ENCODE data around the gene SLC25A10.

The SLC25A10 gene

DNA sequence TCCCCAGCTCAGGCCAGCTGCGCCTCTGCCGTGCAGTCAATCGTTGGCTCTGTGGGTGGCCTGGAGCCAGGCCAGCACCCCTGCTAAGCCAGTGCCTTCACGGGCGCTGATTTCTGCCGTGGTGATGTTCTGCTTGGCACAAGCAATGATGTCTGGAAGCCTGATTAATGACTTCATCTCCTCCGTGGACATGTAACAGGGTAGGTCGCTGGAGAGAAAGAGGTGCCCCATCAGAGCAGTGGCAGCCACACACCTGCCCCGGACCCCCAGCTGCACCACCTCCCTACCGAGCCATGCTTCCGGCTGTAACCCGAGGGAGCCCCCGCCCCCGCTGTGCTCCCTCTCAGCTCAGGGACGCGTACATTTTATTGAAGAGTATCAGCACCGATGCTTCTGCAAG, 30.4 kb upstream of the SLC25A10 start:
- TF ChIP-seq CTCF (IDR thresholded peaks at IDR 0.05; ENCODE audit: low read depth, low read length): no peak
- no peak for DNase-seq (ENCODE audit: low read depth in 2 of 2)
- H3K4me3 ChIP-seq (replicated peaks in 1 of 2; ENCODE audit: low read depth in 2 of 2, low read length in 2 of 2): no peak overlapping the region

DNA sequence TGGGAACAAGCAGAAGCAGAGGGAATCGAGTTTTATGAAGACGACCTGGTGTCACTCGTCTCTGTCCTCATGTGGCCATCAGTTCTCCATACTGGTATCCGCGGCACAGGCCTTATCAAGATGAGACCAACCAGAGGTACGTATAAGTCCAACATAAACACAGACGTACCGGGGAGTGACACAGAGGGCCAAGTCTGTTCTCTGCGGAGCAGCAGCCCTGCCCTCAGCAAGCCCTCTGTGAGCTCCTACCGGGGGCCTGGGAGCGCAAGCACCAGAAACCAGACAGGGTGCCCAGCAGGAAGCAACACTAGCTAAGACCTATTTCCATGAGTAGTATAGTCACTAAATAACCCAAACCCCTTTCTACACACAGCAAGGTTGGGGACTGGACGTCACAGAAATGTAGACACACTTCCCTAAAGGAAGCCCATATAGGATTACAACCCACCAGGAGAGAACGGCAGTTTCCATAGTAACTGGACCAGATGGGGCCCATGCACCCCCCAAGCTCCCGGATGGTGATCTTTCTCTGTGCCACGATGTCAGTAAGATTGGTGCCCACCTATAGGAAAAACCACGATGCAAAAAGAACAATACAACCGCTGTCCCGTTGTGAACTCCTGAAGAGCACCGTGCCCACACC, 29.4 kb upstream of the SLC25A10 start:
- TF ChIP-seq CTCF (IDR thresholded peaks at IDR 0.05; ENCODE audit: low read depth, low read length): no peak
- H3K4me3 ChIP-seq (replicated peaks in 1 of 2; ENCODE audit: low read depth in 2 of 2, low read length in 2 of 2): peak overlapping the region; percentile 92 to 98
- peak; percentile 14 to 17 for DNase-seq (ENCODE audit: low read depth in 2 of 2)

- DNase-seq (ENCODE audit: low read depth in 2 of 2): no peak
- peak overlapping the region; percentile 92 to 98 for H3K4me3 ChIP-seq (replicated peaks in 1 of 2; ENCODE audit: low read depth in 2 of 2, low read length in 2 of 2)
These were observed 28.9 kb upstream of the SLC25A10 start for GRCh38 chr17:81683208-81683583.

DNA sequence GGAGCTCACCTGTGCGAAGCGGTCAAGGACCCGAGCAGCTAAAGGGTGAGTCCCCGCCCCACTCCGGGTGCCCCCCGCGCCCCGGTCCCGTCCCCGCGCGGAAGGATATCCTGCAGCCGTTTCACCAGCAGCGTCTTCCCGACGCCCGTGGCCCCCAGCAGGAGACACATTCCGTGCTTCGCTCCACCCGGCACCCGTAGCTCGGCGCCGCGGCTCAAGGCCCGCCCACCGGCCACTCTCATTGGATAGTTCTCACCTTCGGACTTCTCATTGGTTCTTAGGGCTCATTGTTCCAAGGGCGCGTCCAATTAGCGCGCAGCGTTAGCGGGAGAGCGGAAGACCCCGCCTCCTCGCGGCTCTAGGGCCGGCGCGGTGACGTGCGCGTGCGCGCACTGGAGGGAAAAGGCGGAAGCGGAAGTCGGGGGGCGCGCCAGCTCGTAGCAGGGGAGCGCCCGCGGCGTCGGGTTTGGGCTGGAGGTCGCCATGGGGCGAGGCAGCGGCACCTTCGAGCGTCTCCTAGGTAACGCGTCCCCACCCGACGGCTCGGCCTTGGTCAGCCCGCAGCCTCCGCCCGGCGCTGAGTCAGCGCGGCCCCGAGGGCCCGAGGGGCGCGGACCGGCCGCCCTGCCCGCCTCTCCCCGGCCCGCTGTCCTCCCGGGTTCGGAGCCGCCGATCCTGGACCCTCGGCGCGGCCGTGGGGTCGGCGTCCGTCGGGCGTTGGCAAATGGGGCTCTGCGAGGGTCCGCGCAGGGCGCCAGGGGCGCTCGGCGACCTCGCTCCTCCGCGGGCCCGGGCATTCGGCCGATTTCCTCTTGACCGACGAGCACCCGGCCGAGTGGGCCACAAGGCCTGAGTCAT, 28.3 kb upstream of the SLC25A10 start, which contains the start of the genes ARL16 and HGS:
Gene ARL16, minus strand, starts transcription at position 214 of the 858 bp plus-strand sequence. Its CDS starts 44 bp downstream, at position 170.
Gene HGS, plus strand, starts transcription at position 428 of the 858 bp plus-strand sequence. Its CDS starts 56 bp downstream, at position 484.
- H3K4me3 ChIP-seq (replicated peaks in 1 of 2; ENCODE audit: low read depth in 2 of 2, low read length in 2 of 2): peak within 1 kb of the TSS; percentile 92 to 98
- TF ChIP-seq CTCF (IDR thresholded peaks at IDR 0.05; ENCODE audit: low read depth, low read length): no peak
- peak; percentile 99 to 100 for DNase-seq (ENCODE audit: low read depth in 2 of 2)

More at GRCh38 chr17:81683208-81683583, 28.9 kb upstream of the SLC25A10 start:
- TF ChIP-seq CTCF (IDR thresholded peaks at IDR 0.05; ENCODE audit: low read depth, low read length): no peak

DNA sequence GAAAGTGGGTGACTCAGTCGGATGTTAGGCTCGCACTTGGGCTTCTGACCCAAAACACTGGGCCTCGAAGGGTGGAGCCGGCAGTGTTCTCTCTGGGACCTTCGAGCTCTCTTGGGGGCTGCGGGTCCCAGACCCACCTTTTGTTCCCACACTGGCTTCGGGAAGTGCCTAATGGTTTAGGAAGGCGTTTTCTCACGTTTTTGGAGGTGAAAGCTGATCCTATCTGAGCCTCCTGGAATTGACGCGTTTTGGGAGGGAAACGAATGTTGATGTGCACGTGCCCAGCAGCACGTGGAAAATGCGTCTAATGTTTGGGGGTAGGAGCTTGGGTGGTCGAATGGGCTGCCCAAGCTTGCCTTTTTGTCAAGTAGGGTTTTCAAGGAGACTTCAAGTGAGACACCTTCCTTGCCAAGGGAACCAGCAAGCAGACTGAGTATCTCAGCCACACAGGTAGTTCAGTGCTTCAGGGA, 27.6 kb upstream of the SLC25A10 start:
- H3K4me3 ChIP-seq (replicated peaks in 1 of 2; ENCODE audit: low read depth in 2 of 2, low read length in 2 of 2): peak overlapping the region; percentile 62 to 98
- no peak for TF ChIP-seq CTCF (IDR thresholded peaks at IDR 0.05; ENCODE audit: low read depth, low read length)
- DNase-seq (ENCODE audit: low read depth in 2 of 2): peak in 1 of 2 donors; percentile 90

- H3K4me3 ChIP-seq (replicated peaks in 1 of 2; ENCODE audit: low read depth in 2 of 2, low read length in 2 of 2): peak overlapping the region; percentile 62 to 98
- no peak for TF ChIP-seq CTCF (IDR thresholded peaks at IDR 0.05; ENCODE audit: low read depth, low read length)
- peak; percentile 23 to 82 for DNase-seq (ENCODE audit: low read depth in 2 of 2)
These were observed 27.0 kb upstream of the SLC25A10 start for GRCh38 chr17:81685108-81685507.
